CD4-positive, alpha-beta memory T cell (primary cell): ENCODE data around the gene CDC42SE2. TPM values are rescaled to one million over a fixed set of nuclear protein-coding genes. Genes with fewer than 3 reads are reported as not detected.

ENCODE experiments used
- CTCF ChIA-PET: fragments of 350-600 bp; sonication (Branson Sonifier 250); formaldehyde crosslinking; loops from one replicate; lab custom pipeline; 2021; ENCODE audit warnings: inconsistent platforms; ENCODE audit not compliant: partially characterized antibody; lab: Charles Lee
- POLR2A ChIA-PET: fragments of 350-600 bp; sonication (Branson Sonifier 250); formaldehyde crosslinking; loops from one replicate; lab custom pipeline; 2021; ENCODE audit not compliant: partially characterized antibody; lab: Charles Lee
- DNase-seq, 5 donors: peaks; one replicate each; pipeline versions ENCODE4 v3.0.0 to v3.0.0-alpha.2; 2020 to 2022; ENCODE audit warnings: mixed read lengths in 1 of 5
- H3K27ac ChIP-seq: one replicate; pipeline ENCODE4 v1.7.0; 2013; ENCODE audit warnings: low read depth, low read length
- H3K27me3 ChIP-seq: 2 replicates; pipeline ENCODE4 v1.7.0; 2013; ENCODE audit warnings: mild to moderate bottlenecking, low read length, moderate library complexity; ENCODE audit not compliant: insufficient read depth
- H3K36me3 ChIP-seq: 2 replicates; pipeline ENCODE4 v1.7.0; 2013; ENCODE audit warnings: mild to moderate bottlenecking, low read length, moderate library complexity; ENCODE audit not compliant: insufficient read depth
- H3K4me1 ChIP-seq: 2 replicates; pipeline ENCODE4 v1.7.0; 2013; ENCODE audit warnings: mild to moderate bottlenecking, low read length, moderate library complexity; ENCODE audit not compliant: insufficient read depth
- H3K4me3 ChIP-seq, 2 donors: one replicate each; pipeline ENCODE4 v1.7.0; 2013; ENCODE audit warnings: low read length in 2 of 2, mild to moderate bottlenecking in 1 of 2
- H3K9me3 ChIP-seq, 2 donors: one replicate each; pipeline ENCODE4 v1.7.0; 2013; ENCODE audit warnings: low read length in 2 of 2, control low read depth in 1 of 2; ENCODE audit not compliant: control insufficient read depth in 1 of 2
- H3K27ac Mint-ChIP-seq, 7 donors: one replicate each; pipeline ENCODE4 v1.8.0; 2020 to 2021; ENCODE audit warnings: mixed read lengths in 7 of 7, mild to moderate bottlenecking in 6 of 7, inconsistent platforms in 3 of 7, moderate library complexity in 3 of 7
- H3K27me3 Mint-ChIP-seq, 2 donors: one replicate each; pipeline ENCODE4 v1.8.0; 2020 to 2021; ENCODE audit warnings: mixed read lengths in 2 of 2
- H3K36me3 Mint-ChIP-seq, 2 donors: one replicate each; pipeline ENCODE4 v1.8.0; 2020 to 2021; ENCODE audit warnings: mixed read lengths in 2 of 2, inconsistent platforms in 1 of 2, mild to moderate bottlenecking in 1 of 2
- H3K4me1 Mint-ChIP-seq, 4 donors: one replicate each; pipeline ENCODE4 v1.8.0; 2020 to 2021; ENCODE audit warnings: mixed read lengths in 4 of 4, mild to moderate bottlenecking in 1 of 4
- H3K4me3 Mint-ChIP-seq, 8 donors: one replicate each; pipeline ENCODE4 v1.8.0; 2020 to 2021; ENCODE audit warnings: mixed read lengths in 8 of 8, mild to moderate bottlenecking in 7 of 8, moderate library complexity in 6 of 8, inconsistent platforms in 3 of 8
- H3K9me3 Mint-ChIP-seq, 8 donors: one replicate each; pipeline ENCODE4 v1.8.0; 2020 to 2021; ENCODE audit warnings: mixed read lengths in 8 of 8, mild to moderate bottlenecking in 5 of 8, inconsistent platforms in 3 of 8, moderate library complexity in 1 of 8
- intact Hi-C: fragments of 100-400 bp; cut with micrococcal nuclease; formaldehyde crosslinking; loops from one replicate; pipeline ENCODE4 v1.15.1; 2023
- polyA plus RNA-seq, 2 donors: library from polyadenylated mRNA; unstranded; fragments of 300-500 nt; fragmentation: Illumina TruSeq; gene quantifications; one replicate each; pipeline ENCODE4 v1.2.3, GENCODE V29; 2021
- total RNA-seq, 2 experiments: library from RNA; stranded (reverse); gene quantifications; one replicate each; pipeline ENCODE4 v1.2.3, GENCODE V29; 2021

CDC42SE2 gene
- total and polyA plus RNA-seq, 4 experiments from 2014 or later, result 298 to 773 (median 365) TPM

GRCh38 chr5:131356619-131357018 is 92.8 kb downstream of the CDC42SE2 start:
- Mint-ChIP-seq H3K4me3 (peak overlapping the region in 3 of 8 donors; percentile 1 to 70 (median 42)), H3K27ac (peak overlapping the region; percentile 54 to 92 (median 90)), H3K36me3 (peaks cover 26 to 58% of the 10 kb centered on the region in 2 donors), H3K4me1 (peaks cover 50 to 74% (median 64%) of the 10 kb centered on the region in 4 donors), H3K9me3 (peaks cover 0 to 2% (median 0%) of the 10 kb centered on the region in 8 donors), H3K27me3 (no peaks in the 10 kb centered on the region)
- intact Hi-C loops, result loop anchor here (1.0 to 2.0 kb wide), 3 partner anchors 16 to 91 kb away; no protein-coding TSS in a partner anchor
- Histone ChIP-seq H3K27me3 (no peaks in the 10 kb centered on the region), H3K9me3 (no peaks in the 10 kb centered on the region), H3K4me1 (peaks cover 78% of the 10 kb centered on the region), H3K36me3 (peaks cover 15% of the 10 kb centered on the region), H3K4me3 (no peak overlapping the region), H3K27ac (peak overlapping the region; percentile 44)
- CTCF ChIA-PET, result interaction anchor here (0.7 to 2.8 kb wide), 13 partner anchors 12 to 193 kb away, joined by 3 to 19 read pairs (median 4); partner anchors contain the start of gene HINT1
- no peak for DNase-seq
- POLR2A ChIA-PET, result interaction anchor here (0.6 to 4.6 kb wide), 17 partner anchors 10 to 193 kb away, joined by 3 to 53 read pairs (median 7); partner anchors contain the start of gene CDC42SE2

GRCh38 chr5:131357739-131358561 is 94.1 kb downstream of the CDC42SE2 start:
- H3K36me3 ChIP-seq, result peaks cover 16% of the 10 kb centered on the region
- peaks cover 85% of the 10 kb centered on the region for H3K4me1 ChIP-seq
- Mint-ChIP-seq H3K27ac (peak overlapping the region; percentile 66 to 92 (median 90)), H3K27me3 (no peaks in the 10 kb centered on the region), H3K9me3 (peaks cover 0 to 2% (median 0%) of the 10 kb centered on the region in 8 donors), H3K4me1 (peaks cover 49 to 76% (median 66%) of the 10 kb centered on the region in 4 donors), H3K36me3 (peaks cover 28 to 58% of the 10 kb centered on the region in 2 donors), H3K4me3 (peak overlapping the region; percentile 6 to 70 (median 63))
- intact Hi-C loops, result loop anchor here (1.0 to 2.0 kb wide), 4 partner anchors 15 to 194 kb away; no protein-coding TSS in a partner anchor
- H3K27ac ChIP-seq, result peak overlapping the region; percentile 45
- peak in 2 of 5 donors; percentile 39 to 44 for DNase-seq
- H3K27me3 ChIP-seq, result no peaks in the 10 kb centered on the region
- no peaks in the 10 kb centered on the region for H3K9me3 ChIP-seq
- CTCF ChIA-PET, result interaction anchor here (0.6 to 5.9 kb wide), 6 partner anchors 16 to 93 kb away, joined by 3 to 48 read pairs (median 16); partner anchors contain the start of gene CDC42SE2
- POLR2A ChIA-PET, result interaction anchor here (0.6 to 4.6 kb wide), 13 partner anchors 8 to 194 kb away, joined by 3 to 53 read pairs (median 5); partner anchors contain the start of gene CDC42SE2
- H3K4me3 ChIP-seq, result no peak overlapping the region

- intact Hi-C loops, result loop anchor here (5.0 kb wide), 1 partner anchor 34 kb away; no protein-coding TSS in a partner anchor
- DNase-seq, result no peak
- H3K27me3 ChIP-seq, result no peaks in the 10 kb centered on the region
- H3K36me3 Mint-ChIP-seq, result peaks cover 36 to 71% of the 10 kb centered on the region in 2 donors
- H3K4me1 ChIP-seq, result peaks cover 87% of the 10 kb centered on the region
- H3K27ac Mint-ChIP-seq, result peak overlapping the region; percentile 44 to 97 (median 83)
- no peak overlapping the region for H3K4me3 ChIP-seq
- H3K36me3 ChIP-seq, result peaks cover 16% of the 10 kb centered on the region
- H3K9me3 Mint-ChIP-seq, result peaks cover 0 to 2% (median 0%) of the 10 kb centered on the region in 8 donors
- peak overlapping the region in 3 of 8 donors; percentile 23 to 65 (median 48) for H3K4me3 Mint-ChIP-seq
- peak overlapping the region; percentile 5 for H3K27ac ChIP-seq
- ChIA-PET POLR2A (interaction anchor here (1.0 to 5.4 kb wide), 5 partner anchors 12 to 103 kb away, joined by 3 to 36 read pairs (median 16); partner anchors contain the start of gene CDC42SE2), CTCF (interaction anchor here (1.2 to 5.9 kb wide), 4 partner anchors 12 to 97 kb away, joined by 4 to 48 read pairs (median 12); partner anchors contain the start of gene CDC42SE2)
- peaks cover 52 to 87% (median 72%) of the 10 kb centered on the region in 4 donors for H3K4me1 Mint-ChIP-seq
- no peaks in the 10 kb centered on the region for H3K9me3 ChIP-seq
- H3K27me3 Mint-ChIP-seq, result no peaks in the 10 kb centered on the region
These were observed 97.9 kb downstream of the CDC42SE2 start for GRCh38 chr5:131361677-131362315.

- Mint-ChIP-seq H3K27ac (peak overlapping the region; percentile 56 to 97 (median 79)), H3K9me3 (peaks cover 0 to 2% (median 0%) of the 10 kb centered on the region in 8 donors), H3K4me1 (peaks cover 48 to 87% (median 68%) of the 10 kb centered on the region in 4 donors), H3K36me3 (peaks cover 52 to 68% of the 10 kb centered on the region in 2 donors), H3K4me3 (peak overlapping the region in 7 of 8 donors; percentile 3 to 73 (median 55)), H3K27me3 (no peaks in the 10 kb centered on the region)
- Histone ChIP-seq H3K27me3 (no peaks in the 10 kb centered on the region), H3K36me3 (peaks cover 16% of the 10 kb centered on the region), H3K9me3 (no peaks in the 10 kb centered on the region), H3K4me3 (no peak overlapping the region), H3K4me1 (peaks cover 86% of the 10 kb centered on the region), H3K27ac (peak overlapping the region; percentile 4)
- CTCF ChIA-PET, result interaction anchor here (1.0 to 5.9 kb wide), 4 partner anchors 11 to 19 kb away, joined by 3 to 48 read pairs (median 9); no protein-coding TSS in a partner anchor
- intact Hi-C loops, result loop anchor here (2.0 to 5.0 kb wide), 2 partner anchors 19 to 37 kb away; no protein-coding TSS in a partner anchor
- POLR2A ChIA-PET, result interaction anchor here (1.0 to 5.4 kb wide), 5 partner anchors 10 to 200 kb away, joined by 3 to 36 read pairs (median 14); no protein-coding TSS in a partner anchor
- DNase-seq, result no peak
These were observed 100.1 kb downstream of the CDC42SE2 start for GRCh38 chr5:131363811-131364506.

GRCh38 chr5:131364507-131365050 is 100.7 kb downstream of the CDC42SE2 start:
- peak in 3 of 5 donors; percentile 43 to 50 (median 48) for DNase-seq
- Histone ChIP-seq H3K4me3 (no peak overlapping the region), H3K27ac (peak overlapping the region; percentile 4), H3K9me3 (no peaks in the 10 kb centered on the region), H3K36me3 (peaks cover 10% of the 10 kb centered on the region), H3K4me1 (peaks cover 86% of the 10 kb centered on the region), H3K27me3 (no peaks in the 10 kb centered on the region)
- peaks cover 0 to 2% (median 0%) of the 10 kb centered on the region in 8 donors for H3K9me3 Mint-ChIP-seq
- H3K4me3 Mint-ChIP-seq, result peak overlapping the region; percentile 14 to 73 (median 58)
- CTCF ChIA-PET, result interaction anchor here (0.9 to 1.7 kb wide), 6 partner anchors 11 to 166 kb away, joined by 3 to 10 read pairs (median 6); no protein-coding TSS in a partner anchor
- H3K4me1 Mint-ChIP-seq, result peaks cover 51 to 89% (median 72%) of the 10 kb centered on the region in 4 donors
- H3K36me3 Mint-ChIP-seq, result peaks cover 53 to 69% of the 10 kb centered on the region in 2 donors
- POLR2A ChIA-PET, result interaction anchor here (0.7 to 5.4 kb wide), 6 partner anchors 9 to 201 kb away, joined by 3 to 36 read pairs (median 11); no protein-coding TSS in a partner anchor
- intact Hi-C loops, result loop anchor here (2.0 to 5.0 kb wide), 2 partner anchors 18 to 37 kb away; no protein-coding TSS in a partner anchor
- H3K27ac Mint-ChIP-seq, result peak overlapping the region; percentile 56 to 97 (median 79)
- no peaks in the 10 kb centered on the region for H3K27me3 Mint-ChIP-seq
